GM06990 (cell line): ENCODE data around the gene BICD2.

ENCODE experiments used
- DNase-seq: peaks from one replicate; pipeline ENCODE4 v3.0.0-alpha.2; 2011; ENCODE audit not compliant: insufficient read length; ENCODE audit errors: extremely low read depth
- H3K27me3 ChIP-seq: replicated peaks from 2 replicates; pipeline ENCODE4 v1.6.0; 2011; ENCODE audit warnings: low read length; ENCODE audit not compliant: control insufficient read depth, insufficient read depth
- H3K36me3 ChIP-seq: 2 replicates; pipeline ENCODE4 v1.5.1; 2011; ENCODE audit warnings: low read length; ENCODE audit not compliant: control insufficient read depth, insufficient read depth
- H3K4me3 ChIP-seq: replicated peaks from 2 replicates; pipeline ENCODE4 v1.5.1; 2011; ENCODE audit warnings: low read depth, mild to moderate bottlenecking, control low read depth, low read length
- TF ChIP-seq, protein P1 (sequence below): IDR thresholded peaks from 2 replicates; pipeline ENCODE4 v1.5.1; 2011; ENCODE audit warnings: low read length, control low read depth, mild to moderate bottlenecking, inconsistent platforms; ENCODE audit not compliant: insufficient read depth, poor library complexity, severe bottlenecking

The BICD2 gene

DNA sequence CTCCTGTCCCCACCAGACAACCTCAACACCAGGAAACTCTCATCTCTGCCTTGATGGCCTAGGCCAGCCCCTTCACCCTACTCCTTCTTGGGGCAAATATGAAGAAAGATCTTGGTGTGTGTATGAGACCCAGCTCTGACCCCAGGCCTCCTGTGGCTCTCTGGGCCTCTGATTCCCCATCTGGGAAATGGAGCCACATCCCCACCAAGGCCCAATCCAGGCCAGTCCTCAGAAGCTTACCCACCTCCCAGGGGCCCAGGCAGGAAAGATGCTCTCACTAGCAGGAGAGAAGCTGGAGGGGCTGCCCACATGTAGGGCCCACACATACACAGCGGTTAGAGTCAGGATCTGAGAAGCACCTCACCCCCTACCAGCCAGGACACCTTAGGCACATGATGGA, 38.9 kb downstream of the BICD2 start:
- TF ChIP-seq, protein P1, sequence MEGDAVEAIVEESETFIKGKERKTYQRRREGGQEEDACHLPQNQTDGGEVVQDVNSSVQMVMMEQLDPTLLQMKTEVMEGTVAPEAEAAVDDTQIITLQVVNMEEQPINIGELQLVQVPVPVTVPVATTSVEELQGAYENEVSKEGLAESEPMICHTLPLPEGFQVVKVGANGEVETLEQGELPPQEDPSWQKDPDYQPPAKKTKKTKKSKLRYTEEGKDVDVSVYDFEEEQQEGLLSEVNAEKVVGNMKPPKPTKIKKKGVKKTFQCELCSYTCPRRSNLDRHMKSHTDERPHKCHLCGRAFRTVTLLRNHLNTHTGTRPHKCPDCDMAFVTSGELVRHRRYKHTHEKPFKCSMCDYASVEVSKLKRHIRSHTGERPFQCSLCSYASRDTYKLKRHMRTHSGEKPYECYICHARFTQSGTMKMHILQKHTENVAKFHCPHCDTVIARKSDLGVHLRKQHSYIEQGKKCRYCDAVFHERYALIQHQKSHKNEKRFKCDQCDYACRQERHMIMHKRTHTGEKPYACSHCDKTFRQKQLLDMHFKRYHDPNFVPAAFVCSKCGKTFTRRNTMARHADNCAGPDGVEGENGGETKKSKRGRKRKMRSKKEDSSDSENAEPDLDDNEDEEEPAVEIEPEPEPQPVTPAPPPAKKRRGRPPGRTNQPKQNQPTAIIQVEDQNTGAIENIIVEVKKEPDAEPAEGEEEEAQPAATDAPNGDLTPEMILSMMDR, result no peak
- H3K36me3 ChIP-seq, result peaks cover 22% of the 10 kb centered on the region
- no peaks in the 10 kb centered on the region for H3K27me3 ChIP-seq

DNA sequence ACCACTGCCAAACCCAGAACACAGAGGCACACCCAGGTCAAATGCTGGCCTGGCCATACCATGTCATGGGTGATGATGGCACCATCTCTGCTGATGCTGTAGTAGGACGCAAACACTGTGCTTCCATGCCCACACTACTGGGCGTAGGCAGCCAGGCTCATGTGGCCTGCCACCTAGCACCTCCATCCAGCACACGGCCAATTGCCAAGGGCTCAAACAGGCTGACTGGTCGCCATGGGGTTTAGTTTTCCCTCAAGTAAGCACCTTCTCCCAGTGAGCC, 39.4 kb downstream of the BICD2 start:
- H3K36me3 ChIP-seq, result peaks cover 23% of the 10 kb centered on the region
- TF ChIP-seq, protein P1, result no peak
- DNase-seq, result no peak

More for the DNA sequence above, 38.9 kb downstream of the BICD2 start:
- no peak overlapping the region for H3K4me3 ChIP-seq
- DNase-seq, result no peak

DNA sequence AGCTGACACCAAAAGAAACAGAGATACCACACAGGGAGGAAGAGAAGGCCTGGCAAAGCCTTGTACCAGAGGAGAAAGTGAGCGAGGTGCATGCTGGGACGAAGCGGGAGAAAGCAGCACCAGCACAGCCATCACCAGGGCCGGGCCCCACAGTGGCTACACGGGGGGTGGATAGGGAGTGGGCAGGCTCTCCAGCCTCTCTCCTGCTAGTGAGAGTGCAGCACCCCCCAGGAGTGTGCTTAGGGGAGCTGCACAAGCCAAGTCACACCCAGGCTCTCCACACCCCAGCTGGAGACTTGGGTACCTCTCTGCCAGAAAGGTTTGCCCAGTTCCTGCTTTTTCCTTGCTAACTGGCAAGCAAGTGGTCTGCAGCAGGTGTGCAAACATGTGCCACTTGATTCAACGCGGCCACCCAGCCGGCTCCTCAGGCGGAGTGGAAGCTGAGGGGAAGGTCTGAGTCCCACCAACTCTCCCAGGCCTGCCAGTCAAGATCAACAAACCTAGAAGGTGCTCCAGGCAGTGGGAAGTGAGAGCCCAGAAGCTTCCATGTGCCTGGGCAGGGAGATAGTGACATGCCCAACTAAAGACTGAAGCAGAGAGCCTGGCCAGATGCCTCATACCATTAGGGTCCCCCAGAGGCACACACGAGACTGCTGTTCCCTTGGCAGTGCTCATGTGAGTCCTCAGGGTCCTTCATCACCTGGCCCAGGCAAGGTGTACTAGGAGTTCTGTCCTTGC, 39.9 kb downstream of the BICD2 start:
- DNase-seq, result no peak

More for the DNA sequence above, 39.4 kb downstream of the BICD2 start:
- Histone ChIP-seq H3K4me3 (no peak overlapping the region), H3K27me3 (no peaks in the 10 kb centered on the region)

DNA sequence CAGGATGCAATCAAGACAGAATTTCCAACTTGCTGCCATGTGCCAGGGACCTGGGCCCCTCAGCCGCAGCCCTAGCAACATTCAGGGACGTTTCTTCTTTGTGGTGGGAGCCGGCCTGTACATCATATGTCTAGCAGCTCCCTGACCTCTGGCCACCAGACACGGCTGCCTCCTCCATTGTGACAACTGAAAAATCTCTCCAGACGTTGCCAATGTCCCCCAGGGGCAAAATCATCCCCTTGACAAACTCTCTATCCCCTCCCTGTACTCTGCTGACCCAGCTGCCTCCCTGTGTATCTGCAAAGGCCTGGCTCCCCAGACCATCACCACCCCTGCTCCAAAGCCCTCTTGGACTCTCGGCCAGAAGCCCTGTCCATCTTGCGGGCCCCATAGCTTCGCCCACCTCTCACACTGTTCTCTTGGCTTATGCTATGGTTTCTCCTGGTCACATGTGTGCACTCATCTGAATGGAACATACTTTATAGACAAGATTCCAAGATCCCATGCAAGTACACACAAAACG, 40.8 kb downstream of the BICD2 start:
- H3K27me3 ChIP-seq, result no peaks in the 10 kb centered on the region
- H3K36me3 ChIP-seq, result peaks cover 32% of the 10 kb centered on the region
- no peak overlapping the region for H3K4me3 ChIP-seq
- no peak for DNase-seq
- TF ChIP-seq, protein P1, result no peak

More for the DNA sequence above, 39.9 kb downstream of the BICD2 start:
- TF ChIP-seq, protein P1, result no peak
- H3K4me3 ChIP-seq, result no peak overlapping the region
- H3K27me3 ChIP-seq, result no peaks in the 10 kb centered on the region
- peaks cover 28% of the 10 kb centered on the region for H3K36me3 ChIP-seq

DNA sequence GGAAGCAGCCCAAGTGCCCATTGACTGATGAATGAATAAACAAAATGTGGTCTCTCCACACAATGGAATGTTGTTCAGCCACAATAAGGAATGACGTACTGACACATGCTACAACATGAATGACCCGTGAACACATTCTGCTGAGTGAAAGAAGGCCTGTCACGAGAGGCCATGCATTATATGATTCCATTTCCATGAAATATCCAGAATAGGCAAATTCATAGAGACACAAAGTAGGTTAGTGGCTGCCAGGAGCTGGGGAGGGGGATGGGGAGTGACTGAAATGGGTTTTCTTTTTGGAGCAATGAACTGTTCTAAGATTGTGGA, 41.4 kb downstream of the BICD2 start:
- TF ChIP-seq, protein P1, result no peak
- no peaks in the 10 kb centered on the region for H3K27me3 ChIP-seq
- DNase-seq, result no peak
- no peak overlapping the region for H3K4me3 ChIP-seq
- peaks cover 33% of the 10 kb centered on the region for H3K36me3 ChIP-seq
